Osteoblast (primary cell): Measurements from ENCODE around the gene SMAP2. TPM values are rescaled to one million over a fixed set of nuclear protein-coding genes. Genes with fewer than 3 reads are reported as not detected.
"Not testable (repeated sequence)": the region's sequence is repeated elsewhere in the genome, so short reads cannot be mapped to it uniquely, and the experiment has no call there.

Experiments
- DNase-seq: peaks from one replicate; pipeline ENCODE4 v3.0.0; 2011; ENCODE audit warnings: low spot score, mixed read lengths; ENCODE audit not compliant: insufficient read length; ENCODE audit errors: missing footprints
- H2AFZ ChIP-seq: 2 replicates; pipeline ENCODE4 v1.6.0; 2011; ENCODE audit warnings: mild to moderate bottlenecking, low read length
- H3K27ac ChIP-seq: 2 replicates; pipeline ENCODE4 v1.5.1; 2011; ENCODE audit warnings: mild to moderate bottlenecking, low read depth, low read length, moderate library complexity
- H3K27me3 ChIP-seq: 2 replicates; pipeline ENCODE4 v1.6.0; 2012; ENCODE audit warnings: mild to moderate bottlenecking, control low read depth, inconsistent platforms, low read length, moderate library complexity; ENCODE audit not compliant: insufficient read depth
- H3K36me3 ChIP-seq: 2 replicates; pipeline ENCODE4 v1.5.1; 2011; ENCODE audit warnings: mild to moderate bottlenecking, low read length, control low read depth, moderate library complexity; ENCODE audit not compliant: insufficient read depth
- H3K4me1 ChIP-seq: 2 replicates; pipeline ENCODE4 v1.5.1; 2011; ENCODE audit warnings: mild to moderate bottlenecking, low read length, control low read depth, moderate library complexity; ENCODE audit not compliant: insufficient read depth
- H3K4me2 ChIP-seq: 2 replicates; pipeline ENCODE4 v1.6.0; 2011; ENCODE audit warnings: mild to moderate bottlenecking, low read length; ENCODE audit not compliant: insufficient read depth
- H3K4me3 ChIP-seq: fragments of 200-600 bp; sonication (generic); 3 replicates; pipeline ENCODE4 v1.5.1; 2012; ENCODE audit warnings: mild to moderate bottlenecking, low read length, inconsistent platforms; ENCODE audit not compliant: insufficient read depth
- H3K79me2 ChIP-seq: 2 replicates; pipeline ENCODE4 v1.6.0; 2012; ENCODE audit warnings: mild to moderate bottlenecking, low read length, control low read depth, inconsistent platforms; ENCODE audit not compliant: insufficient read depth
- H3K9me3 ChIP-seq: 2 replicates; pipeline ENCODE4 v1.5.1; 2011; ENCODE audit warnings: low read depth, low read length, control low read depth
- H4K20me1 ChIP-seq: 2 replicates; pipeline ENCODE4 v1.6.0; 2012; ENCODE audit warnings: mild to moderate bottlenecking, low read length, control low read depth; ENCODE audit not compliant: insufficient read depth
- CTCF ChIP-seq: IDR thresholded peaks from 2 replicates; pipeline ENCODE4 v1.5.1; 2011; ENCODE audit warnings: mild to moderate bottlenecking, low read depth, low read length, moderate library complexity; ENCODE audit errors: extremely low read depth
- total RNA-seq: library from RNA; depleted of rRNA; stranded (reverse); fragments of >200 nt; gene quantifications from 2 replicates; pipeline ENCODE4 v1.2.3, GENCODE V29; 2012

SMAP2 gene
- 14.1 and 20.3 TPM in 2 replicates for total RNA-seq

GRCh38 chr1:40373323-40374283 is at the start of gene SMAP2:
Gene SMAP2, plus strand, starts transcription at chr1:40373727. Its CDS starts 394 bp downstream, at chr1:40374121.
- Histone ChIP-seq H3K36me3 (peaks cover 4% of the 10 kb centered on the region), H2AFZ (peak within 1 kb of the TSS; percentile 83), H4K20me1 (no peaks in the 10 kb centered on the region), H3K27ac (peak within 1 kb of the TSS; percentile 88), H3K27me3 (no peaks in the 10 kb centered on the region), H3K4me2 (peak within 1 kb of the TSS; percentile 87), H3K4me3 (peak within 1 kb of the TSS; percentile 94), H3K79me2 (peaks cover 42% of the 10 kb centered on the region), H3K4me1 (peaks cover 25% of the 10 kb centered on the region), H3K9me3 (no peaks in the 10 kb centered on the region)
- DNase-seq, result peak; percentile 99
- no peak for TF ChIP-seq CTCF

DNA sequence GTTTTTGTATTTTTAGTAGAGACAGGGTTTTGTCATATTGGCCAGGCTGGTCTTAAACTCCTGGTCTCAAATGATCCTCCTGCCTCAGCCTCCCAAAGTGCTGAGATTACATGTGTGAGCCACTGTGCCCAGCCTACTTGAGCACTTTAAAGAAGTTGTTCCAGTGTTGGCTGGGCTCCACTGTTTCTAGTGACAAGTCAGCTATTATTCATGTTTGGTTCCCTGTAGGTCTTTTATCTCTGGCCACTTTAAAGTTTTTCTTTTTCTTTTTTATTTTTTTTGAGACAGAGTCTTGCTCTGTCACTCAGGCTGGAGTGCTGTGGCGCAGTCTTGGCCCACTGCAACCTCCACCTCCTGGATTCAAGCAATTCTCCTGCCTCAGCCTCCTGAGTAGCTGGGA is 42.1 kb upstream of the SMAP2 start:
- not testable (repeated sequence) for H3K4me2 ChIP-seq, H3K9me3 ChIP-seq, H3K27me3 ChIP-seq, H3K27ac ChIP-seq, H3K4me3 ChIP-seq, H2AFZ ChIP-seq, H3K4me1 ChIP-seq, DNase-seq, H4K20me1 ChIP-seq, H3K79me2 ChIP-seq, H3K36me3 ChIP-seq

GRCh38 chr1:40332695-40333094 is 40.8 kb upstream of the SMAP2 start:
- no peak overlapping the region for H3K4me2 ChIP-seq
- no peaks in the 10 kb centered on the region for H3K4me1 ChIP-seq
- no peak for DNase-seq
- H4K20me1 ChIP-seq, result no peaks in the 10 kb centered on the region
- no peaks in the 10 kb centered on the region for H3K9me3 ChIP-seq
- H3K36me3 ChIP-seq, result no peaks in the 10 kb centered on the region
- no peak for TF ChIP-seq CTCF
- no peak overlapping the region for H2AFZ ChIP-seq
- no peaks in the 10 kb centered on the region for H3K79me2 ChIP-seq
- no peak overlapping the region for H3K4me3 ChIP-seq
- no peak overlapping the region for H3K27ac ChIP-seq
- H3K27me3 ChIP-seq, result peaks cover 3% of the 10 kb centered on the region

GRCh38 chr1:40337443-40337842 is 36.1 kb upstream of the SMAP2 start:
- Histone ChIP-seq H3K4me3 (no peak overlapping the region), H3K4me2 (no peak overlapping the region), H3K36me3 (no peaks in the 10 kb centered on the region), H3K9me3 (no peaks in the 10 kb centered on the region), H2AFZ (no peak overlapping the region), H3K27me3 (peaks cover 4% of the 10 kb centered on the region), H4K20me1 (no peaks in the 10 kb centered on the region), H3K27ac (no peak overlapping the region), H3K79me2 (no peaks in the 10 kb centered on the region), H3K4me1 (no peaks in the 10 kb centered on the region)
- TF ChIP-seq CTCF, result no peak
- DNase-seq, result no peak
